HG03196 (cell line): ENCODE results near the gene LSP1.

Source experiments
- ATAC-seq: cut with Tn5 transposase; IDR thresholded peaks from one replicate; pipeline ENCODE4 v1.9.1; 2021; ENCODE audit not compliant: unreplicated experiment

Gene LSP1

GRCh38 chr11:1824221-1825038, 28.5 kb upstream of the LSP1 start:
- ATAC-seq: no peak

- ATAC-seq: no peak
Measured at GRCh38 chr11:1825039-1825740, 27.7 kb upstream of the LSP1 start.

- ATAC-seq: no peak
Measured at GRCh38 chr11:1825785-1826451, 27.0 kb upstream of the LSP1 start.

- no peak for ATAC-seq
Measured at GRCh38 chr11:1826552-1827094, 26.3 kb upstream of the LSP1 start.

- no peak for ATAC-seq
Measured at GRCh38 chr11:1827095-1827813, 25.6 kb upstream of the LSP1 start.

- ATAC-seq: no peak
Measured at GRCh38 chr11:1827931-1828330, 25.0 kb upstream of the LSP1 start.

- no peak for ATAC-seq
Measured at GRCh38 chr11:1828542-1828941, 24.3 kb upstream of the LSP1 start.

- no peak for ATAC-seq
Measured at GRCh38 chr11:1829039-1829820, 23.7 kb upstream of the LSP1 start.

GRCh38 chr11:1830004-1830321, 22.9 kb upstream of the LSP1 start:
- no peak for ATAC-seq

- no peak for ATAC-seq
Measured at GRCh38 chr11:1830322-1831223, 22.3 kb upstream of the LSP1 start.

GRCh38 chr11:1831338-1832210, 21.3 kb upstream of the LSP1 start:
- ATAC-seq: no peak

- no peak for ATAC-seq
Measured at GRCh38 chr11:1832211-1832919, 20.5 kb upstream of the LSP1 start.

- no peak for ATAC-seq
Measured at GRCh38 chr11:1832920-1833295, 20.0 kb upstream of the LSP1 start.

GRCh38 chr11:1834062-1834610, 18.7 kb upstream of the LSP1 start:
- no peak for ATAC-seq

GRCh38 chr11:1834779-1835670, 17.9 kb upstream of the LSP1 start, which contains the start of gene SYT8:
TSS of gene SYT8 (plus strand) at chr11:1834990. CDS start at chr11:1835106, 116 bp downstream.
- ATAC-seq: no peak

GRCh38 chr11:1835671-1836010, 17.2 kb upstream of the LSP1 start:
- ATAC-seq: no peak
